Pancreas (tissue), 10 donors: ENCODE measurements around the gene STK17A. TPM values are rescaled to one million over a fixed set of nuclear protein-coding genes. Genes with fewer than 3 reads are reported as not detected.

Source experiments
- ATAC-seq, 4 donors: fragments of 200-7000 bp; cut with Tn5 transposase; one replicate each; pipeline versions ENCODE4 v1.8.0 to v1.9.1; 2020; ENCODE audit warnings: mild to moderate bottlenecking in 4 of 4, moderate library complexity in 4 of 4
- DNase-seq, 6 donors: peaks; one replicate each; pipeline ENCODE4 v3.0.0-alpha.2; 2020
- FAIRE-seq: peaks from 2 replicates; lab custom pipeline; 2012; peaks lifted over from hg19 to GRCh38; lab: Jason Lieb, UNC
- H3K27ac ChIP-seq, 4 donors: fragments of 200-600 bp; sonication (generic); 1 replicate in 3 of 4; 2 replicates in 1 of 4; pipeline versions ENCODE4 v1.5.0 to v1.8.0; 2020
- H3K27me3 ChIP-seq, 4 donors: fragments of 200-600 bp; one replicate each; pipeline ENCODE4 v1.8.0; 2021
- H3K36me3 ChIP-seq, 3 donors: fragments of 200-600 bp; sonication (generic) in 1 of 3; one replicate each; pipeline versions ENCODE4 v1.5.0 to v1.8.0; 2020 to 2021
- H3K4me1 ChIP-seq, 3 donors: fragments of 200-600 bp; one replicate each; pipeline ENCODE4 v1.8.0; 2021
- H3K4me3 ChIP-seq, 4 donors: fragments of 200-600 bp; sonication (generic) in 2 of 4; one replicate each; pipeline versions ENCODE4 v1.5.0 to v1.8.0; 2020 to 2021
- H3K9me3 ChIP-seq, 4 donors: fragments of 200-600 bp; one replicate each; pipeline ENCODE4 v1.8.0; 2021
- WGBS, 2 donors: extraction: QIAGEN DNeasy Blood & Tissue Kit; methylation state at CpG; one replicate each; pipeline ENCODE4 v1.1.7; 2013; 5-methylcytosine and 5-hydroxymethylcytosine counted together
- intact Hi-C, 3 donors: fragments of 100-400 bp; cut with DNase I; formaldehyde crosslinking; loops; one replicate each; pipeline versions ENCODE4 v1.11.1 to v1.14.2; 2022
- polyA plus RNA-seq, 2 donors: library from polyadenylated mRNA; stranded (reverse); fragments of 200-250 nt; gene quantifications; one replicate each; pipeline ENCODE4 v1.2.3, GENCODE V29; 2013
- total RNA-seq, 6 donors: library from RNA; stranded (reverse); fragmentation: NEBNext Ultra II Directional in 4 of 6; extraction: Animal tissue kit (Norgen Biotek cat#: 25700) in 4 of 6; gene quantifications; one replicate each; pipeline versions ENCODE4 v1.2.1 to v1.2.4, GENCODE V29; 2021 to 2023
- TF ChIP-seq, protein P1 (sequence below), 4 donors: fragments of 200-600 bp; sonication (generic) in 3 of 4; IDR thresholded peaks; one replicate each; pipeline versions ENCODE4 v1.5.0 to v1.8.0; 2021; ENCODE audit warnings: antibody characterized with exemption in 4 of 4
- donor health status: healthy with polysubstance abuse.
- donor health status: DM: no; HTN: no; CAD: no; lungs with moderate emphysema.
- donor health status: DM: no; HTN: no; CAD: no.
- donor health status: control.
- donor health status: control.
- donor health status: Bipolar disorder and iron deficiency.
- donor health status: DM: yes; HTN: yes; CAD: no.
- donor health status: DM: no; HTN: no; CAD: no.
- donor health status: DM: no; HTN: no; CAD: no.
- donor health status: DM: yes; HTN: yes; CAD: no.

The STK17A gene
- total and polyA plus RNA-seq, 8 donors: 7.0 to 19.3 (median 11.2) TPM

DNA sequence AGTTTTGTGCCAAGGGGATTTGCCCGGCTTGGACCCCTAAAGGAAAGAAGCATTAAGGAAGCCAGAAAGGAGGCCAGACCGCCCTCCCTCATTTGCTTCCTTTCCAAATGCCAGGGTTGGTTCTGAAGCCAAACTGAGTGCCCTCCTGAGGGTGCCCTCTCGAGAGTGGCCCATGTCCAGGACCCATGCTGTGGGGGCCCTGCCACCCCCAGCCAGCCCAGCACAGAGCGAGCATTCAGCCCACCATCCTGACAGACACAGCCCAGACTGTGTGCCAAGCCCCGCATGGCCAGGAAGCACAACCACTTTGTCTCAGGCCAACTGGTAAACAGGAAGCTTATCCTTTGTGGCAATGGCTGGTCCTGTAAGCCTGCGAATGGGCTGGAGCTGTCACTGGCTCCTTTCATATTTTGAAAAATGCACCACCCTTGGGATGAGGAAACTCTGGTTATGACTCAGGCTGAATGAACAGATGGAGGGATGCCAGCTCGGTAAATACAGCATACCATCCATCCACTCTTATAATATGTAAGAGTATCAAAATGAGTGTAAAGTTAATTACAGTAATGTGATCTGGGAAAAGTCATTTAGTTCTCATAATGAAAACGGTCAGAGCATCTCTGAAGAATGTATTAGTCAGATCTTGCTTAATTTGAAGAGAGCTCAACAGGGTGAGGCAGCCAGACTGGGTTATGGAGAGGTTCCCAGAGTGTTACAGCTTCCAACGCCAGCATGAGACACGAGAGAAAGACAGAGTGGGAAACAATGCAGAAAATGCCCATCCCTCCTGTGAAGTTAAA is 65.0 kb downstream of the STK17A start:
- intact Hi-C loops: no loop called here
- Histone ChIP-seq H3K4me3 (no peak overlapping the region), H3K9me3 (no peaks in the 10 kb centered on the region), H3K4me1 (peaks cover 0 to 48% (median 22%) of the 10 kb centered on the region in 3 donors), H3K27ac (peak overlapping the region; percentile 61 to 89 (median 80)), H3K27me3 (no peaks in the 10 kb centered on the region), H3K36me3 (peaks cover 0 to 6% (median 0%) of the 10 kb centered on the region in 3 donors)
- peak; percentile 70 to 85 (median 82) for ATAC-seq
- FAIRE-seq: no peak
- TF ChIP-seq, protein P1, sequence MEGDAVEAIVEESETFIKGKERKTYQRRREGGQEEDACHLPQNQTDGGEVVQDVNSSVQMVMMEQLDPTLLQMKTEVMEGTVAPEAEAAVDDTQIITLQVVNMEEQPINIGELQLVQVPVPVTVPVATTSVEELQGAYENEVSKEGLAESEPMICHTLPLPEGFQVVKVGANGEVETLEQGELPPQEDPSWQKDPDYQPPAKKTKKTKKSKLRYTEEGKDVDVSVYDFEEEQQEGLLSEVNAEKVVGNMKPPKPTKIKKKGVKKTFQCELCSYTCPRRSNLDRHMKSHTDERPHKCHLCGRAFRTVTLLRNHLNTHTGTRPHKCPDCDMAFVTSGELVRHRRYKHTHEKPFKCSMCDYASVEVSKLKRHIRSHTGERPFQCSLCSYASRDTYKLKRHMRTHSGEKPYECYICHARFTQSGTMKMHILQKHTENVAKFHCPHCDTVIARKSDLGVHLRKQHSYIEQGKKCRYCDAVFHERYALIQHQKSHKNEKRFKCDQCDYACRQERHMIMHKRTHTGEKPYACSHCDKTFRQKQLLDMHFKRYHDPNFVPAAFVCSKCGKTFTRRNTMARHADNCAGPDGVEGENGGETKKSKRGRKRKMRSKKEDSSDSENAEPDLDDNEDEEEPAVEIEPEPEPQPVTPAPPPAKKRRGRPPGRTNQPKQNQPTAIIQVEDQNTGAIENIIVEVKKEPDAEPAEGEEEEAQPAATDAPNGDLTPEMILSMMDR (IDR thresholded peaks at IDR 0.05): no peak
- DNase-seq: peak; percentile 46 to 73 (median 62)
- WGBS, 2 donors: 45 to 48% methylated on average over 10 of the region's 10 CpGs

DNA sequence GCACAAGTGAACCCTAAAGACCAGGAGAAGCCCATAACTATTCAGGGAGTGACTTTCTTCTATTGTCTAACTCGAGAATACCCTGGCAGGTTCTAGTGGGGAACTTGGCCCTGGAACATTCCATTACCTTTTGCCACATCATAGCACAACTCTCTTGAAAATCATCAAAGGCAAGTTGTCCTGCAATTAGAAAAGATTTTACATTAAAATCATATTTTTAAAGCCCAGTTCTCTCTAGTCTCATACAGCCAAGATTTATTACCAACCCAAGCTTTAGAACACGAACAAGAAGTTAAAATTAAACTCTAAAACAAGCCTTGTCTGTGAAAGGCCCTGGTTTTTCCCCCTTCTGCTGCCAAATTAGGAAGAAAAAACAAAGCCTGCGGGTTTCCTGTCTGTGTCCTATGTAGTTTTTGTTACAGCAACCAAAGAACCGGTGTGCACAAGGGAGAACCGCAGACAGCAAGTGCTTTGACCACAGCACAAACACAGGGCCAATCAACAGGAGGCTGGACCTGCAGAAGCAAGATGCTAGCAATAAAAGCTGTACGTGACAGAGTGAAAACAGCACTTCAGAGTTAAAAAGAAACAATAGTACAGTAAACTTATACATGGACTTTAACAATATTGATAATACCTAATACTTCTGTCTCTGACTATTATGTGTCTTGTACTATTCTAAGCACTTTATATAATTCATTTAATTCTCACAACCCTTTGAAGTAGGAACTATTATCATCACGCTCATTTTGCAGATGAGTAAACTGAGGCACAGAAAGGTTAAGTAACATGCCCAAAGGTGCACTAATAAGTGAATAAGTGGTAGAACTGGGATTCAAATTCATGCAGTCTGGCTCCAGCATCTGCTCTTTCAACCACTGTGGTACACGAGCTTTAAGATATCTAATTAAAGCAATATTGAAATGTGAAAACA is 65.8 kb downstream of the STK17A start:
- H3K4me3 ChIP-seq: no peak overlapping the region
- H3K36me3 ChIP-seq: no peaks in the 10 kb centered on the region
- peak; percentile 8 to 58 (median 42) for ATAC-seq
- FAIRE-seq: no peak
- H3K27ac ChIP-seq: peak overlapping the region; percentile 61 to 89 (median 80)
- 54 to 55% methylated on average over 8 of the region's 8 CpGs for WGBS, 2 donors
- peaks cover 0 to 48% (median 22%) of the 10 kb centered on the region in 3 donors for H3K4me1 ChIP-seq
- intact Hi-C loops: no loop called here
- no peaks in the 10 kb centered on the region for H3K27me3 ChIP-seq
- TF ChIP-seq, protein P1 (IDR thresholded peaks at IDR 0.05): no peak
- DNase-seq: no peak
- no peaks in the 10 kb centered on the region for H3K9me3 ChIP-seq

DNA sequence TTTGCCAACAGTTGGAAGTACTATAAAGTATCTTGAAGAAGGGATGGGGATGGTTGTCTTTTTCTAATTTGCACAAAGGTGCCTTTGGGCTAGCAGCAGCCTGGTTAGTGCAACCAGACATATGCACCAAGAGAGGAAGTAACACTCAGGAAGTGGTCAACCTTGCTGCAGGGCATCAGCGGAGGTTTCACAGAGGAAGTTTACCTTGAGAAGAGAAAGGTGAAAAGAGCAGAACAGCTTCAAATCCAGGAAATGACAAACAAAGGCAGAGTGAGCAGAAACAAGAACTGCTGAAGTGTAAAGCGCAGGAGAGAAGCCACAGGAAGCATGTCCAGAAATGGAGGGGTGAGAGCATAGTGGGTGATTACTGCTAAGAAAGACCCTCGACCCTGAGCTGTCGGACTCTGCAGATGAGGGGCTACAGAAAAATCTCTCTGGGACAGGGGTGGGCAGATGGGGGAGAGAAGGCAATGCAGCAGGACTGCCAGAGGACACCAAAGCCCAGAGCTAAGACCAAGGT is 66.9 kb downstream of the STK17A start:
- ATAC-seq: peak in 1 of 4 donors; percentile 4
- intact Hi-C loops: no loop called here
- no peaks in the 10 kb centered on the region for H3K36me3 ChIP-seq
- peaks cover 0 to 51% (median 22%) of the 10 kb centered on the region in 3 donors for H3K4me1 ChIP-seq
- peak overlapping the region in 2 of 4 donors; percentile 87 to 89 for H3K27ac ChIP-seq
- DNase-seq: no peak
- WGBS, 2 donors: 81 to 83% methylated on average over 4 of the region's 4 CpGs
- FAIRE-seq: no peak
- TF ChIP-seq, protein P1 (IDR thresholded peaks at IDR 0.05): no peak
- no peak overlapping the region for H3K4me3 ChIP-seq
- H3K27me3 ChIP-seq: no peaks in the 10 kb centered on the region
- no peaks in the 10 kb centered on the region for H3K9me3 ChIP-seq

DNA sequence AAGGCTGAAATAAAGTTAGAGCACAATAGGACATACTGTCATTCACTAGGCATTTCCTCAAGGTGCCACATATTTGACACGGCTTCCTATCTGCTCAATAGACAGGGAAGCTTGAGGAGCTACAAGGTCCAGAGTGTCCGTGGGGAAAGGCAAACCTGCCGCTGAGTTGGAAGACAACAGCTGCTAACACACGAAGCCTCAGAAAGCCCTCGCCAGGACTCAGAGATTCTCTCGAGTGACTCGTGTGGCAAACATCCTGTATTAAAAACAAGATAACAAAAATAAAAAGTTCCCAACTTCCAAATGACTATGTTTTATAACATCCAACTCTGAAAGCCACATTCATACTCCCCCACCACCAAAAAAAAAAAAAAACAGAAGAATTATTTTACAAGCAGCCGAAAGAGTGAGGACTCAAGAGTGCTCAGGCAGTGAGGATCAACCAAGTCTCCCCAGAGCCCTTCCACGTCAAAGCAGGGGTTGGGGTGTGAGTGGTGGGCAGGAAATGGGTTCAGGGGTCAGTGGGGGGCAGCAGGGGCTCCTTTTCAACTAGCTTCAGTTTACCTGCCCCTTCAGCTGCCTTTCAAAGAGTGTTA is 67.6 kb downstream of the STK17A start:
- DNase-seq: no peak
- Histone ChIP-seq H3K4me1 (peaks cover 0 to 52% (median 22%) of the 10 kb centered on the region in 3 donors), H3K36me3 (no peaks in the 10 kb centered on the region), H3K27ac (peak overlapping the region in 2 of 4 donors; percentile 87 to 89), H3K9me3 (no peaks in the 10 kb centered on the region), H3K27me3 (no peaks in the 10 kb centered on the region), H3K4me3 (no peak overlapping the region)
- ATAC-seq: no peak
- 68 to 77% methylated on average over 9 of the region's 9 CpGs for WGBS, 2 donors
- no peak for FAIRE-seq
- intact Hi-C loops: no loop called here
- TF ChIP-seq, protein P1 (IDR thresholded peaks at IDR 0.05): no peak
